Measurements from ENCODE around the gene DNM1.

DNA sequence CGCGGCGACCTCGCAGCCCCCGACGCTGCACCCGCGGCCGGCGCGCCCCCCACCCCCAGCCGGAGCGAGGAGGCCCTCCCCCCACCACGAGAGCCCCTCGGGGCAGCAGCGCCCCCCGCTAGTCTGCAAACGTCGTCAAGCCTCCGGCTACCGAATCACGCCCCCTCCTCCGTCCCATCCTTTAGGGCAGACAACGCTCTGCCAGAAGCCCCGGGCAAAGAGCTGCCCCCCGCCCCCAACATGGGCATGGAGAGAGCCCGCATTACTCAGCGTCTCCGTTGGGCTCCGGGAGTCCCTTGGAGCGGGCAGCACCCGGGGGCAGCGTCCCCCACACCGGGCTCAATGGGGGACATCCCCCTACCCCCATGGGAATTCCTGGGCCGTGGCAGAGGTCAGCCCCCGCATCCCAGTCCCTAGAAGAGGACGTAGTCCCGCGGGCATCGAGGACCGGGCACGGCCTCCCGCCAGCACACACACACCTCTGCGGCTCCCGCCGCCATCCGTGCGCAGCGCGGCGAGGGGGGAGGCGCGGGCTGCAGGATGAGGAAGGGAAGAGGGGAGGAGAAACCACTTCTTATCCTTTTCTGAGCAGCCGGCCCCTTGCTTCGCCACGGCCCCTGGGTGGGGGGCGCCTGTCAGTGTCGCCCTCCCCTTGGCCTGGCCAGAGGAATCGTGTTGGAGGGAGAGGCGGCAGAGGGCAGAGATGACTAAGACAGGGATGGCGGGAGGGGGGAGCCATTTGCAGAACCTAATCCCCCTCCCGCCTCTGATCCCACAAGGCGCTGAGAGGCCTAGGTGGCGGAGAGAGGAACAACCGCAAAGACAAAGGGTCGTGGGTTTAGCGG is 750 bp downstream of the DNM1 start:
- TF ChIP-seq, protein P1, sequence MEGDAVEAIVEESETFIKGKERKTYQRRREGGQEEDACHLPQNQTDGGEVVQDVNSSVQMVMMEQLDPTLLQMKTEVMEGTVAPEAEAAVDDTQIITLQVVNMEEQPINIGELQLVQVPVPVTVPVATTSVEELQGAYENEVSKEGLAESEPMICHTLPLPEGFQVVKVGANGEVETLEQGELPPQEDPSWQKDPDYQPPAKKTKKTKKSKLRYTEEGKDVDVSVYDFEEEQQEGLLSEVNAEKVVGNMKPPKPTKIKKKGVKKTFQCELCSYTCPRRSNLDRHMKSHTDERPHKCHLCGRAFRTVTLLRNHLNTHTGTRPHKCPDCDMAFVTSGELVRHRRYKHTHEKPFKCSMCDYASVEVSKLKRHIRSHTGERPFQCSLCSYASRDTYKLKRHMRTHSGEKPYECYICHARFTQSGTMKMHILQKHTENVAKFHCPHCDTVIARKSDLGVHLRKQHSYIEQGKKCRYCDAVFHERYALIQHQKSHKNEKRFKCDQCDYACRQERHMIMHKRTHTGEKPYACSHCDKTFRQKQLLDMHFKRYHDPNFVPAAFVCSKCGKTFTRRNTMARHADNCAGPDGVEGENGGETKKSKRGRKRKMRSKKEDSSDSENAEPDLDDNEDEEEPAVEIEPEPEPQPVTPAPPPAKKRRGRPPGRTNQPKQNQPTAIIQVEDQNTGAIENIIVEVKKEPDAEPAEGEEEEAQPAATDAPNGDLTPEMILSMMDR (IDR thresholded peaks at IDR 0.05): no peak
- peak in 1 of 2 donors; percentile 83 for TF ChIP-seq POLR2AphosphoS5 (IDR thresholded peaks at IDR 0.05; ENCODE audit: insufficient read depth in 1 of 2, low read depth in 1 of 2)
- no peak for TF ChIP-seq POLR2A (IDR thresholded peaks at IDR 0.05)
